Tibial artery (tissue), 4 donors: ENCODE measurements around the gene SPTBN5.
A peak's percentile ranks its signal among the peaks of the same experiment; 100 is the strongest.

Experiments
- DNase-seq, 2 donors: peaks; one replicate each; pipeline ENCODE4 v3.0.0-alpha.2; 2019
- H3K27ac ChIP-seq, 2 donors: fragments of 200-600 bp; sonication (generic) in 1 of 2; 1 replicate in 1 of 2; 2 replicates in 1 of 2; pipeline ENCODE4 v1.5.1; 2018 to 2019; ENCODE audit warnings: mild to moderate bottlenecking in 1 of 2
- H3K27me3 ChIP-seq, 2 donors: fragments of 200-600 bp; sonication (generic) in 1 of 2; one replicate each; pipeline versions ENCODE4 v1.5.1 to v1.6.0; 2016 to 2019
- H3K36me3 ChIP-seq, 3 donors: fragments of 200-600 bp; sonication (generic) in 2 of 3; one replicate each; pipeline ENCODE4 v1.5.1; 2016 to 2019; ENCODE audit warnings: mild to moderate bottlenecking in 2 of 3
- H3K4me1 ChIP-seq, 4 donors: fragments of 200-600 bp; sonication (generic) in 2 of 4; 1 replicate in 3 of 4; 2 replicates in 1 of 4; pipeline ENCODE4 v1.5.1; 2016 to 2019
- H3K4me3 ChIP-seq, 2 donors: fragments of 200-600 bp; sonication (generic) in 1 of 2; 1 replicate in 1 of 2; 2 replicates in 1 of 2; pipeline ENCODE4 v1.5.1; 2018 to 2019; ENCODE audit warnings: mild to moderate bottlenecking in 2 of 2
- H3K9me3 ChIP-seq, 3 donors: fragments of 200-600 bp; sonication (generic) in 1 of 3; one replicate each; pipeline ENCODE4 v1.5.1; 2016 to 2019
- intact Hi-C: fragments of 100-400 bp; cut with DNase I; formaldehyde crosslinking; loops from one replicate; pipeline ENCODE4 v1.15.0; 2023; ENCODE audit warnings: low total_unique reads
- TF ChIP-seq, protein P1 (sequence below), 2 experiments: fragments of 200-600 bp in 1 of 2; fragments of 450-650 bp in 1 of 2; IDR thresholded peaks; one replicate each; pipeline ENCODE4 v1.5.1; 2017 to 2019; ENCODE audit warnings: antibody characterized with exemption in 2 of 2, mild to moderate bottlenecking in 1 of 2, moderate library complexity in 1 of 2

The SPTBN5 gene

GRCh38 chr15:41804361-41804760, 89.5 kb downstream of the SPTBN5 start:
- Histone ChIP-seq H3K36me3 (peaks cover 11 to 27% (median 14%) of the 10 kb centered on the region in 3 donors), H3K27ac (peak overlapping the region; percentile 18 to 31), H3K4me1 (peaks cover 0 to 21% (median 6%) of the 10 kb centered on the region in 4 donors), H3K4me3 (no peak overlapping the region), H3K27me3 (no peaks in the 10 kb centered on the region), H3K9me3 (no peaks in the 10 kb centered on the region)
- no peak for DNase-seq
- TF ChIP-seq, protein P1, sequence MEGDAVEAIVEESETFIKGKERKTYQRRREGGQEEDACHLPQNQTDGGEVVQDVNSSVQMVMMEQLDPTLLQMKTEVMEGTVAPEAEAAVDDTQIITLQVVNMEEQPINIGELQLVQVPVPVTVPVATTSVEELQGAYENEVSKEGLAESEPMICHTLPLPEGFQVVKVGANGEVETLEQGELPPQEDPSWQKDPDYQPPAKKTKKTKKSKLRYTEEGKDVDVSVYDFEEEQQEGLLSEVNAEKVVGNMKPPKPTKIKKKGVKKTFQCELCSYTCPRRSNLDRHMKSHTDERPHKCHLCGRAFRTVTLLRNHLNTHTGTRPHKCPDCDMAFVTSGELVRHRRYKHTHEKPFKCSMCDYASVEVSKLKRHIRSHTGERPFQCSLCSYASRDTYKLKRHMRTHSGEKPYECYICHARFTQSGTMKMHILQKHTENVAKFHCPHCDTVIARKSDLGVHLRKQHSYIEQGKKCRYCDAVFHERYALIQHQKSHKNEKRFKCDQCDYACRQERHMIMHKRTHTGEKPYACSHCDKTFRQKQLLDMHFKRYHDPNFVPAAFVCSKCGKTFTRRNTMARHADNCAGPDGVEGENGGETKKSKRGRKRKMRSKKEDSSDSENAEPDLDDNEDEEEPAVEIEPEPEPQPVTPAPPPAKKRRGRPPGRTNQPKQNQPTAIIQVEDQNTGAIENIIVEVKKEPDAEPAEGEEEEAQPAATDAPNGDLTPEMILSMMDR (IDR thresholded peaks at IDR 0.05) = no peak
- intact Hi-C loops = no loop called here

GRCh38 chr15:41801850-41802455, 91.9 kb downstream of the SPTBN5 start:
- H3K4me3 ChIP-seq = no peak overlapping the region
- no peaks in the 10 kb centered on the region for H3K27me3 ChIP-seq
- H3K9me3 ChIP-seq = no peaks in the 10 kb centered on the region
- H3K36me3 ChIP-seq = peaks cover 11 to 27% (median 14%) of the 10 kb centered on the region in 3 donors
- TF ChIP-seq, protein P1 (IDR thresholded peaks at IDR 0.05) = no peak
- intact Hi-C loops = no loop called here
- DNase-seq = no peak
- no peak overlapping the region for H3K27ac ChIP-seq
- peaks cover 0 to 26% (median 9%) of the 10 kb centered on the region in 4 donors for H3K4me1 ChIP-seq

DNA sequence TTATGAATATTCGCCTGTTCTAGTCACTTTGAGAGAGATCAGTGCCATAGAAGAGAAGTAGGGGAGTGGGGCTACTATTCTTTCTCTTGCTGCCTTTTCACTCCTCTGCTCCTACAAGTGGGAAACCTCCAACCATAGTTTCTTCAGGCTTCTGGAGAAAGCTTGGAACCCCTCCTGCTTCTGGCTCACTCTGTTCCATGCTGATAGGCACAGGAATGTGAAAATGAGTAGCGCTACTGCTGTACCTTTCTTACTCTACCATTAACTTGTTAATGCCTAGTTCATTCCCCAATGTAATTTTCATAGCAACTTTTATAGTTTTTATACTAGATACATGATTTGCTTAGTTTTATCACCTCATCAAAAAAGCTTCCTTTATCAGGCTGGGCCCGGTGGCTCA, 92.7 kb downstream of the SPTBN5 start:
- Histone ChIP-seq H3K4me3 (no peak overlapping the region), H3K27me3 (no peaks in the 10 kb centered on the region), H3K36me3 (peaks cover 11 to 27% (median 14%) of the 10 kb centered on the region in 3 donors), H3K9me3 (no peaks in the 10 kb centered on the region), H3K27ac (no peak overlapping the region), H3K4me1 (peaks cover 0 to 29% (median 17%) of the 10 kb centered on the region in 4 donors)
- TF ChIP-seq, protein P1 (IDR thresholded peaks at IDR 0.05) = no peak
- intact Hi-C loops = no loop called here
- no peak for DNase-seq

GRCh38 chr15:41799488-41799805, 94.4 kb downstream of the SPTBN5 start:
- peaks cover 0 to 33% (median 14%) of the 10 kb centered on the region in 4 donors for H3K4me1 ChIP-seq
- H3K27me3 ChIP-seq = no peaks in the 10 kb centered on the region
- TF ChIP-seq, protein P1 (IDR thresholded peaks at IDR 0.05) = no peak
- intact Hi-C loops = no loop called here
- peaks cover 11 to 22% (median 14%) of the 10 kb centered on the region in 3 donors for H3K36me3 ChIP-seq
- no peak overlapping the region for H3K4me3 ChIP-seq
- H3K27ac ChIP-seq = no peak overlapping the region
- no peaks in the 10 kb centered on the region for H3K9me3 ChIP-seq
- DNase-seq = no peak

- H3K27me3 ChIP-seq = no peaks in the 10 kb centered on the region
- no peak overlapping the region for H3K4me3 ChIP-seq
- DNase-seq = no peak
- H3K36me3 ChIP-seq = peaks cover 11 to 18% (median 14%) of the 10 kb centered on the region in 3 donors
- H3K27ac ChIP-seq = no peak overlapping the region
- no peaks in the 10 kb centered on the region for H3K9me3 ChIP-seq
- TF ChIP-seq, protein P1 (IDR thresholded peaks at IDR 0.05) = no peak
- H3K4me1 ChIP-seq = peaks cover 0 to 28% (median 14%) of the 10 kb centered on the region in 4 donors
- intact Hi-C loops = no loop called here
These were observed 95.0 kb downstream of the SPTBN5 start for GRCh38 chr15:41798607-41799487.
